ENCODE measurements around the gene SNX20. TPM values are rescaled to one million over a fixed set of nuclear protein-coding genes. Genes with fewer than 3 reads are reported as not detected.
A peak's percentile ranks its signal among the peaks of the same experiment; 100 is the strongest.

SNX20 gene
- total RNA-seq, 1 experiment from 2014 or later = not detected

GRCh38 chr16:50709980-50710379 lies 28.9 kb upstream of the SNX20 start:
- Histone ChIP-seq H3K4ac (ENCODE audit: low read depth, low read length) (no peak overlapping the region), H2AK5ac (ENCODE audit: insufficient read length, low read length) (no peak overlapping the region), H3K14ac (ENCODE audit: insufficient read depth, low read length) (no peak overlapping the region), H2BK120ac (ENCODE audit: low read depth, low read length, poor library complexity, severe bottlenecking) (no peak overlapping the region), H2AFZ (ENCODE audit: low read length) (no peak overlapping the region), H4K8ac (replicated peaks; ENCODE audit: insufficient read length, low read depth, low read length) (no peak overlapping the region), H3K79me2 (ENCODE audit: insufficient read depth, low read length) (no peaks in the 10 kb centered on the region), H4K20me1 (ENCODE audit: control insufficient read depth, insufficient read depth, insufficient read length) (no peaks in the 10 kb centered on the region), H3K23ac (ENCODE audit: insufficient read length, low read depth, low read length) (no peak overlapping the region), H3K4me1 (ENCODE audit: insufficient read depth, low read length) (no peaks in the 10 kb centered on the region), H4K91ac (ENCODE audit: insufficient read length, low read depth, low read length) (no peak overlapping the region), H3K56ac (ENCODE audit: insufficient read length, low read depth, low read length) (no peak overlapping the region), H2BK20ac (ENCODE audit: low read depth, low read length, poor library complexity, severe bottlenecking) (no peak overlapping the region), H3T11ph (ENCODE audit: low read length) (no peak overlapping the region), H3K27me3 (ENCODE audit: insufficient read depth, low read length) (no peaks in the 10 kb centered on the region), H2BK5ac (ENCODE audit: insufficient read length, low read length) (no peak overlapping the region), H3K23me2 (ENCODE audit: insufficient read length, low read depth, low read length, poor library complexity, severe bottlenecking) (no peaks in the 10 kb centered on the region), H2BK12ac (ENCODE audit: insufficient read length, low read depth, low read length) (no peak overlapping the region), H3K27ac (ENCODE audit: insufficient read length, low read depth, low read length) (no peak overlapping the region), H2BK15ac (ENCODE audit: low read depth, low read length) (no peak overlapping the region), H3K9ac (ENCODE audit: extremely low read depth, insufficient read length, low read length) (no peak overlapping the region), H3K4me2 (ENCODE audit: insufficient read depth, insufficient read length, low read length) (no peak overlapping the region), H3K9me3 (ENCODE audit: control insufficient read depth, low read depth, low read length) (no peaks in the 10 kb centered on the region), H3K79me1 (ENCODE audit: insufficient read depth, low read depth, low read length, poor library complexity, severe bottlenecking) (no peaks in the 10 kb centered on the region), H4K5ac (ENCODE audit: insufficient read length, low read depth, low read length) (no peak overlapping the region), H3K18ac (ENCODE audit: insufficient read length, low read depth, low read length) (no peak overlapping the region)
- Mint-ChIP-seq H3K27me3 (ENCODE audit: low read depth) (peaks cover 3% of the 10 kb centered on the region), H3K27ac (no peak overlapping the region), H3K36me3 (ENCODE audit: insufficient read depth in 1 of 3, low read depth in 3 of 3) (peaks cover under 1 to 3% (median 1%) of the 10 kb centered on the region in 3 experiments; a peak in 6 of 7 replicates), H3K9me3 (peaks cover 4 to 6% of the 10 kb centered on the region in 2 experiments), H3K4me1 (peaks cover 2 to 4% of the 10 kb centered on the region in 2 experiments; a peak in 1 of 4 replicates), H3K4me3 (no peak overlapping the region)
- no CpG with 5 or more reads among the region's 5 CpGs for WGBS (ENCODE audit: extremely low coverage, insufficient read length, low lambda C conversion rate)
- TF ChIP-seq CTCF (conservative IDR thresholded peaks at IDR 0.05) = peak; percentile 35; the same call in 2 of the 3 replicates
- no peak for DNase-seq

Data from H9 (cell line).